K562 (cell line): ENCODE measurements around the gene ANP32B. TPM values are rescaled to one million over a fixed set of nuclear protein-coding genes. Genes with fewer than 3 reads are reported as not detected.
A peak's percentile ranks its signal among the peaks of the same experiment; 100 is the strongest.

ENCODE experiments used
- ATAC-seq: fragments of 200-7000 bp; cut with Tn5 transposase; 3 replicates; pipeline ENCODE4 v1.9.1; 2020; ENCODE audit warnings: moderate library complexity
- BruUV-seq: library from RNA; stranded (reverse); fragments of 400-500 nt; replicated peaks from 2 replicates; lab custom pipeline; 2021; lab: Mats Ljungman, UMichigan
- CTCF ChIA-PET: fragments of 300-600 bp; formaldehyde crosslinking; extraction: SDS; loops from one replicate; lab custom pipeline; 2021; ENCODE audit warnings: low intra/inter-chr PET ratio; lab: Yijun Ruan, JAX
- POLR2A ChIA-PET: fragments of 300-600, 350-650 bp; sonication (Branson Sonifier 250); formaldehyde crosslinking; extraction: SDS; loops from one replicate; lab custom pipeline; 2021; ENCODE audit warnings: antibody characterized with exemption, inconsistent platforms; lab: Yijun Ruan, JAX
- DNase-seq, 4 experiments: peaks; one replicate each; pipeline versions ENCODE4 v3.0.0 to v3.0.0-alpha.2; 2011 to 2018; ENCODE audit warnings: low spot score in 3 of 4, mixed read lengths in 3 of 4; ENCODE audit errors: extremely low read depth in 1 of 4
- FAIRE-seq: peaks from 2 replicates; lab custom pipeline; 2011; peaks lifted over from hg19 to GRCh38; lab: Jason Lieb, UNC
- H2AFZ ChIP-seq: 2 replicates; pipeline ENCODE4 v1.6.0; 2011; ENCODE audit warnings: low read depth, low read length, control low read depth, inconsistent platforms
- H3K27ac ChIP-seq: fragments of 200-600 bp; 3 replicates; pipeline ENCODE4 v1.8.0; 2011; ENCODE audit warnings: low read depth, mild to moderate bottlenecking, control low read depth, inconsistent platforms, low read length, moderate library complexity, mixed read lengths; ENCODE audit errors: extremely low read depth
- H3K27me3 ChIP-seq, 2 experiments: fragments of 300-600 bp in 1 of 2; 2 replicates in 1 of 2; 3 replicates in 1 of 2; pipeline versions ENCODE4 v1.6.0 to v1.8.0; 2011; ENCODE audit warnings: inconsistent platforms in 2 of 2, low read length in 2 of 2, mild to moderate bottlenecking in 1 of 2, mixed read lengths in 1 of 2, moderate library complexity in 1 of 2; ENCODE audit not compliant: control insufficient read depth in 2 of 2, insufficient read depth in 2 of 2
- H3K36me3 ChIP-seq: fragments of 300-600 bp; 3 replicates; pipeline ENCODE4 v1.8.0; 2011; ENCODE audit warnings: mild to moderate bottlenecking, low read length, inconsistent platforms; ENCODE audit not compliant: control insufficient read depth, insufficient read depth
- H3K4me1 ChIP-seq, 2 experiments: fragments of 200-600 bp in 1 of 2; replicated peaks in 1 of 2; 2 replicates in 1 of 2; 3 replicates in 1 of 2; pipeline versions ENCODE4 v1.5.1 to v1.8.0; 2011; ENCODE audit warnings: inconsistent platforms in 2 of 2, low read length in 2 of 2, mild to moderate bottlenecking in 1 of 2, mixed read lengths in 1 of 2, moderate library complexity in 1 of 2; ENCODE audit not compliant: control insufficient read depth in 2 of 2, insufficient read depth in 2 of 2
- H3K4me2 ChIP-seq: 2 replicates; pipeline ENCODE4 v1.6.1; 2011; ENCODE audit warnings: low read length, control low read depth, inconsistent platforms, mixed read lengths; ENCODE audit not compliant: insufficient read depth
- H3K4me3 ChIP-seq: fragments of 200-600 bp; sonication (generic), shearing (Covaris generic); 2 replicates; pipeline ENCODE4 v1.5.1; 2016; ENCODE audit warnings: control low read depth, inconsistent platforms
- H3K79me2 ChIP-seq: fragments of 200-600 bp; 3 replicates; pipeline ENCODE4 v1.8.0; 2011; ENCODE audit warnings: low read length, inconsistent platforms; ENCODE audit not compliant: control insufficient read depth, insufficient read depth
- H3K9ac ChIP-seq, 2 experiments: 2 replicates each; pipeline versions ENCODE4 v1.6.0 to v1.6.1; 2011; ENCODE audit warnings: low read depth in 2 of 2, low read length in 2 of 2, control low read depth in 1 of 2, inconsistent platforms in 1 of 2, mild to moderate bottlenecking in 1 of 2, mixed read lengths in 1 of 2; ENCODE audit not compliant: insufficient read depth in 1 of 2
- H3K9me1 ChIP-seq: one replicate; pipeline ENCODE4 v1.6.0; 2011; ENCODE audit warnings: inconsistent platforms, mild to moderate bottlenecking, low read length, moderate library complexity; ENCODE audit not compliant: control insufficient read depth, insufficient read depth
- H3K9me3 ChIP-seq: replicated peaks from 2 replicates; pipeline ENCODE4 v1.5.1; 2011; ENCODE audit warnings: low read depth, low read length, inconsistent platforms; ENCODE audit not compliant: control insufficient read depth, insufficient read depth
- H4K20me1 ChIP-seq: replicated peaks from 2 replicates; pipeline ENCODE4 v1.6.1; 2011; ENCODE audit warnings: low read length, inconsistent platforms, mixed read lengths; ENCODE audit not compliant: control insufficient read depth, insufficient read depth
- ELK1 ChIP-seq: sonication (generic); formaldehyde crosslinking; IDR thresholded peaks from 2 replicates; pipeline ENCODE4 v1.8.1; 2022; ENCODE audit warnings: missing genetic modification reagents
- POLR2A ChIP-seq: fragments of 450-650 bp; conservative IDR thresholded peaks from 2 replicates; pipeline ENCODE4 v1.6.1; 2016
- POLR2AphosphoS5 ChIP-seq: IDR thresholded peaks from 2 replicates; pipeline ENCODE4 v1.6.1; 2011; ENCODE audit warnings: mild to moderate bottlenecking, low read depth, low read length, moderate library complexity; ENCODE audit not compliant: control insufficient read depth, insufficient read depth
- SREBF1 ChIP-seq: fragments of 150-350 bp; IDR thresholded peaks from 2 replicates; pipeline ENCODE4 v1.6.1; 2014; ENCODE audit warnings: antibody characterized with exemption, low read depth, low read length, borderline replicate concordance
- UBTF ChIP-seq, 2 experiments: IDR thresholded peaks; 2 replicates each; pipeline ENCODE4 v1.6.1; 2012; ENCODE audit warnings: improper control_type of control experiment in 2 of 2, low read depth in 2 of 2, low read length in 2 of 2, borderline replicate concordance in 1 of 2
- WGBS: fragments of 100-300 bp; shearing (Covaris generic); methylation state at CpG from one replicate; pipeline ENCODE4 v1.1.6; 2016; ENCODE audit warnings: low coverage, mixed read lengths; ENCODE audit not compliant: insufficient coverage; ENCODE audit errors: missing lambda C conversion rate; 5-methylcytosine and 5-hydroxymethylcytosine counted together
- in situ Hi-C: fragments of 300-500 bp; cut with MboI; formaldehyde crosslinking; loops from 4 replicates; pipeline ENCODE4 v1.15.0; 2018; ENCODE audit warnings: inconsistent platforms, mixed read lengths
- intact Hi-C: fragments of 100-400 bp; cut with micrococcal nuclease; formaldehyde crosslinking; loops from 2 replicates; pipeline ENCODE4 v1.14.2; 2022
- polyA plus RNA-seq, 8 experiments: library from polyadenylated mRNA; depleted of rRNA in 4 of 8; stranded (reverse) in 5 of 8; unstranded in 3 of 8; fragments of >200 nt; fragmentation: Nextera tagmentation in 2 of 8; fragmentation: Illumina TruSeq in 1 of 8; extraction: Ambion mirVana in 2 of 8; extraction: Trizol in 1 of 8; gene quantifications; 2 replicates each; pipeline versions ENCODE4 v1.2.1 to v1.2.3, GENCODE V29; 2011 to 2014; ENCODE audit warnings: inconsistent platforms in 1 of 8, missing spikeins in 1 of 8
- total RNA-seq, 7 experiments: library from RNA; depleted of rRNA in 6 of 7; stranded (reverse); fragments of >200 nt in 6 of 7; fragmentation: Illumina TruSeq in 2 of 7; extraction: Trizol in 2 of 7; gene quantifications; 2 replicates each; pipeline versions ENCODE4 v1.2.1 to v1.2.3, GENCODE V29; 2011 to 2021; ENCODE audit warnings: low replicate concordance in 1 of 7

ANP32B gene
- total and polyA plus RNA-seq, 9 of the 15 experiments (the other 6 are each of a cell fraction or from before 2014, with no cell fraction given) = 68.9 to 815 (median 141) TPM

DNA sequence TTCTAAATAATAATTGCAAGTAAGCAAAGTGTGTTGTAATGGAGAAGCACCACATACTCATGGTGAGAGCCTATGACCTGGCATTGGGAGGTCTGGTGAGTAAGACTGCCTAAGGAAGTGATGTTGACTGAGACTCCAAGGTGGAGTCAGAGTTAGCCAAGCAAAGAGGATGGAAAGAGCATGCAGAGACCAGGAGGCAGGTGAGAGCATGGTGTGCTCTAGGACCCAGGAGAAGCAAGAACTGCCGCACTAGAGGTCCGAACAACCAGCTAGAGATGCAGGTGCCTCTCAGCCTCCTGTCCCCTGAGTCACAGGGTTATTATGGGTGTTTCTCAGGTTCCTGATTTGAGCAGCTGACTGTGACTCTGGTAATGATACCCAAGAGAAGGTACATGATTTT is 27.3 kb downstream of the ANP32B start (continued):
- TF ChIP-seq ELK1 (CRISPR knock-in tag) (no peak), UBTF (IDR thresholded peaks at IDR 0.05; ENCODE audit: borderline replicate concordance in 1 of 2, low read depth in 2 of 2, low read length in 2 of 2) (no peak), POLR2AphosphoS5 (peak; percentile 56; the same call in 1 of the 2 replicates)

DNA sequence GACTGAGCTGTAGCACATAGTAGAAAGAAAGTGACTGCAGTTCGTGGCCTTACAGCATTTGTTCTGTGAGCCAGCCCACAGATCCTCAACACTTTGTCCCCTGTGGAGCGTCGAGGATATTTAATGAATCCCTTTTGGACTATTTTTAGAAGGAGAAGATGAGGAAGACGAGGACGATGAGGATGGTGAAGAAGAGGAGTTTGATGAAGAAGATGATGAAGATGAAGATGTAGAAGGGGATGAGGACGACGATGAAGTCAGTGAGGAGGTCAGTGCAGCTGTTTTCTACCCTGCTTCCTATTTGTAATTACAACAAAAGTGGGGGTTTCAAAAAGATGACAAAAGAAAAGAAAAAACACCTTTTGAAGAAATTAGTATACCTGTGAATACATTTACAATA is 28.0 kb downstream of the ANP32B start:
- no peak for FAIRE-seq
- H3K79me2 ChIP-seq = peaks cover 61% of the 10 kb centered on the region
- intact Hi-C loops (no loop called here), in situ Hi-C loops (no loop called here)
- no peaks in the 10 kb centered on the region; the same call in 1 of the 2 replicates for H4K20me1 ChIP-seq
- no peak overlapping the region for H3K4me3 ChIP-seq
- peaks cover 100% of the 10 kb centered on the region for H3K36me3 ChIP-seq
- no peaks in the 10 kb centered on the region for H3K9me3 ChIP-seq
- H2AFZ ChIP-seq = no peak overlapping the region
- no peak overlapping the region for H3K9ac ChIP-seq
- CTCF ChIA-PET = no interaction called here
- H3K27me3 ChIP-seq = no peaks in the 10 kb centered on the region
- WGBS = 94% methylated on average over 7 of the region's 7 CpGs
- POLR2A ChIA-PET = interaction anchor here (0.6 to 1.4 kb wide), 4 partner anchors 9 to 115 kb away, joined by 3 to 10 read pairs (median 4); no protein-coding TSS in a partner anchor
- ATAC-seq = no peak
- H3K4me1 ChIP-seq = no peaks in the 10 kb centered on the region
- H3K4me2 ChIP-seq = no peak overlapping the region
- BruUV-seq = no TSS peak
- no peak for DNase-seq
- no peaks in the 10 kb centered on the region for H3K9me1 ChIP-seq
- TF ChIP-seq SREBF1 = no peak
- TF ChIP-seq POLR2A = peak; percentile 5; the same call in 1 of the 2 replicates
- TF ChIP-seq, all 486 proteins: peak for 1
- no peak overlapping the region for H3K27ac ChIP-seq
